CD14-positive monocyte (primary cell): Measurements from ENCODE around the gene ROMO1. TPM values are rescaled to one million over a fixed set of nuclear protein-coding genes. Genes with fewer than 3 reads are reported as not detected.
"Not testable (repeated sequence)": the region's sequence is repeated elsewhere in the genome, so short reads cannot be mapped to it uniquely, and the experiment has no call there.

Source experiments
- DNase-seq, 3 donors: peaks; one replicate each; pipeline ENCODE4 v3.0.0-alpha.2; 2011 to 2022
- H2AFZ ChIP-seq: 2 replicates; pipeline ENCODE4 v1.6.0; 2012; ENCODE audit warnings: mild to moderate bottlenecking, low read depth, low read length, inconsistent platforms; ENCODE audit not compliant: insufficient read depth, poor library complexity, severe bottlenecking
- H3K27ac ChIP-seq, 2 donors: 1 replicate in 1 of 2; 2 replicates in 1 of 2; pipeline ENCODE4 v1.5.1; 2012 to 2013; ENCODE audit warnings: low read length in 2 of 2, control low read depth in 1 of 2, inconsistent platforms in 1 of 2, low read depth in 1 of 2, mild to moderate bottlenecking in 1 of 2
- H3K27me3 ChIP-seq, 2 donors: one replicate each; pipeline versions ENCODE4 v1.6.0 to v1.6.1; 2011 to 2013; ENCODE audit warnings: low read length in 2 of 2; ENCODE audit not compliant: control insufficient read depth in 2 of 2, insufficient read depth in 2 of 2
- H3K36me3 ChIP-seq, 2 donors: replicated peaks in 1 of 2; 1 replicate in 1 of 2; 2 replicates in 1 of 2; pipeline versions ENCODE4 v1.5.1 to v1.6.1; 2012 to 2013; ENCODE audit warnings: low read length in 2 of 2, control low read depth in 1 of 2, inconsistent platforms in 1 of 2, mild to moderate bottlenecking in 1 of 2; ENCODE audit not compliant: insufficient read depth in 2 of 2, control insufficient read depth in 1 of 2
- H3K4me1 ChIP-seq, 2 donors: 1 replicate in 1 of 2; 2 replicates in 1 of 2; pipeline versions ENCODE4 v1.5.1 to v1.6.1; 2012 to 2013; ENCODE audit warnings: low read length in 2 of 2, control low read depth in 1 of 2, inconsistent platforms in 1 of 2, mild to moderate bottlenecking in 1 of 2, moderate library complexity in 1 of 2; ENCODE audit not compliant: insufficient read depth in 2 of 2, control insufficient read depth in 1 of 2
- H3K4me2 ChIP-seq: replicated peaks from 2 replicates; pipeline ENCODE3; 2012; ENCODE audit warnings: low read length, moderate library complexity, mild to moderate bottlenecking; ENCODE audit not compliant: poor library complexity, severe bottlenecking; ENCODE audit errors: extremely low read depth
- H3K4me3 ChIP-seq, 3 experiments: fragments of 200-600 bp in 1 of 3; sonication (generic) in 1 of 3; replicated peaks in 1 of 3; 1 replicate in 2 of 3; 2 replicates in 1 of 3; pipeline ENCODE4 v1.5.1; 2011 to 2013; ENCODE audit warnings: low read length in 3 of 3, mild to moderate bottlenecking in 3 of 3, control low read depth in 2 of 3, low read depth in 2 of 3, inconsistent platforms in 1 of 3, moderate library complexity in 1 of 3
- H3K79me2 ChIP-seq: 2 replicates; pipeline ENCODE4 v1.6.0; 2012; ENCODE audit warnings: mild to moderate bottlenecking, control low read depth, inconsistent platforms, low read length, moderate library complexity; ENCODE audit not compliant: insufficient read depth
- H3K9ac ChIP-seq: 2 replicates; pipeline ENCODE4 v1.6.0; 2017; ENCODE audit warnings: low read length, mild to moderate bottlenecking; ENCODE audit not compliant: insufficient read depth, poor library complexity, severe bottlenecking
- H3K9me3 ChIP-seq, 2 donors: replicated peaks in 1 of 2; 1 replicate in 1 of 2; 2 replicates in 1 of 2; pipeline versions ENCODE4 v1.5.1 to v1.6.1; 2012 to 2013; ENCODE audit warnings: low read length in 2 of 2, control low read depth in 1 of 2; ENCODE audit not compliant: control insufficient read depth in 1 of 2, insufficient read depth in 1 of 2
- H4K20me1 ChIP-seq: 2 replicates; pipeline ENCODE4 v1.6.0; 2012; ENCODE audit warnings: mild to moderate bottlenecking, low read length, control low read depth, moderate library complexity; ENCODE audit not compliant: insufficient read depth
- H3K27ac Mint-ChIP-seq, 7 donors: one replicate each; pipeline ENCODE4 v1.8.0; 2020; ENCODE audit warnings: mild to moderate bottlenecking in 7 of 7, mixed read lengths in 7 of 7, moderate library complexity in 6 of 7, inconsistent platforms in 2 of 7
- H3K27me3 Mint-ChIP-seq, 3 donors: one replicate each; pipeline ENCODE4 v1.8.0; 2021 to 2022; ENCODE audit warnings: low read depth in 3 of 3, mild to moderate bottlenecking in 3 of 3, mixed read lengths in 3 of 3, moderate library complexity in 3 of 3, inconsistent platforms in 1 of 3
- H3K36me3 Mint-ChIP-seq, 2 donors: one replicate each; pipeline ENCODE4 v1.8.0; 2020; ENCODE audit warnings: mixed read lengths in 2 of 2, inconsistent platforms in 1 of 2, mild to moderate bottlenecking in 1 of 2
- H3K4me1 Mint-ChIP-seq: one replicate; pipeline ENCODE4 v1.8.0; 2020; ENCODE audit warnings: mild to moderate bottlenecking, mixed read lengths
- H3K4me3 Mint-ChIP-seq, 2 donors: one replicate each; pipeline ENCODE4 v1.8.0; 2020; ENCODE audit warnings: mild to moderate bottlenecking in 2 of 2, mixed read lengths in 2 of 2, moderate library complexity in 1 of 2
- H3K9me3 Mint-ChIP-seq, 7 donors: one replicate each; pipeline ENCODE4 v1.8.0; 2020 to 2022; ENCODE audit warnings: mixed read lengths in 7 of 7, mild to moderate bottlenecking in 6 of 7, moderate library complexity in 6 of 7, inconsistent platforms in 2 of 7
- WGBS: methylation state at CpG from one replicate; pipeline ENCODE4 v1.1.5; 2013; ENCODE audit warnings: missing lambda C conversion rate; ENCODE audit not compliant: insufficient coverage; 5-methylcytosine and 5-hydroxymethylcytosine counted together
- intact Hi-C, 2 donors: fragments of 100-400 bp; cut with micrococcal nuclease; formaldehyde crosslinking; loops; one replicate each; pipeline versions ENCODE4 v1.15.0 to v1.15.1; 2023
- polyA plus RNA-seq, 3 donors: library from polyadenylated mRNA; depleted of rRNA in 1 of 3; unstranded in 2 of 3; stranded (reverse) in 1 of 3; fragments of 300-500 nt in 2 of 3; fragments of >200 nt in 1 of 3; fragmentation: Illumina TruSeq in 2 of 3; gene quantifications; 1 replicate in 2 of 3; 2 replicates in 1 of 3; pipeline ENCODE4 v1.2.3, GENCODE V29; 2012 to 2021
- TF ChIP-seq, protein P1 (sequence below): fragments of 200-600 bp; IDR thresholded peaks from one replicate; pipeline ENCODE4 v1.8.0; 2022; ENCODE audit warnings: antibody characterized with exemption, mild to moderate bottlenecking

The ROMO1 gene
- polyA plus RNA-seq, 3 donors, result 220 to 448 (median 352) TPM

DNA sequence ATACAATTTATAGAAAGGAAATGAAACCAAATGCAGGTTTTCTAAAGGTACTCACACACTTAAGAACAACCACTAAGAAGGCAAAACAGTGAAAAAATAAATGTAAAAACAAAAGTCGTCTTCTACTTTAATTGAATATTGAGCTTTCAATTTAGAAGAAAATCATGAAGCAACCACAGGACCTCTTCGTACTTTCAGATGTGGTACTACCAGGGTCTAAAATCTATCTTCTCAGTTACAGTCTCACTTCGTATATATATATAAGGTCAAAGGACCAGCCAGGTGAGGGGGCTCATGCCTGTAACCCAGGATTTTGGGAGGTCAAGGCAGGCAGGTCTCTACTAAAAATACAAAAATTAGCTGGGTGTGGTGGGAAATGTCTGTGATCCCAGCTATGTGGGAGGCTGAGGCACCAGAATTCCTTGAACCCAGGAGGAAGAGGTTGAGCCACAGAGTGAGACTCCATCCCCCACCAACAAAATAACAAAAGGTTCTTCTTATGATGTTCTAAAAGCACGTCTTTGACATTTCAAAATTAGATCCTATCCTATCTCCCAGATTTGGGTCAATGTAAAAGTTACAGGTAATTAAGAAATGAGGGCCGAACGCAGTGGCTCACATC is 12.5 kb downstream of the ROMO1 start:
- H3K4me3 ChIP-seq, result no peak overlapping the region
- no CpG with 5 or more reads among the region's 6 CpGs for WGBS
- H3K79me2 ChIP-seq, result peaks cover 98% of the 10 kb centered on the region
- H3K36me3 ChIP-seq, result peaks cover 98 to 100% of the 10 kb centered on the region in 2 donors
- no peak overlapping the region for H2AFZ ChIP-seq
- H3K27ac ChIP-seq, result no peak overlapping the region
- Mint-ChIP-seq H3K36me3 (peaks cover 73 to 91% of the 10 kb centered on the region in 2 donors), H3K4me3 (no peak overlapping the region), H3K9me3 (no peaks in the 10 kb centered on the region), H3K27me3 (no peaks in the 10 kb centered on the region), H3K4me1 (no peaks in the 10 kb centered on the region), H3K27ac (peak overlapping the region in 3 of 7 donors; percentile 45 to 48 (median 45))
- DNase-seq, result no peak
- intact Hi-C loops, result loop anchor here in 1 of 2 donors (10.0 kb wide), 1 partner anchor 1203 kb away; no protein-coding TSS in a partner anchor
- TF ChIP-seq, protein P1, sequence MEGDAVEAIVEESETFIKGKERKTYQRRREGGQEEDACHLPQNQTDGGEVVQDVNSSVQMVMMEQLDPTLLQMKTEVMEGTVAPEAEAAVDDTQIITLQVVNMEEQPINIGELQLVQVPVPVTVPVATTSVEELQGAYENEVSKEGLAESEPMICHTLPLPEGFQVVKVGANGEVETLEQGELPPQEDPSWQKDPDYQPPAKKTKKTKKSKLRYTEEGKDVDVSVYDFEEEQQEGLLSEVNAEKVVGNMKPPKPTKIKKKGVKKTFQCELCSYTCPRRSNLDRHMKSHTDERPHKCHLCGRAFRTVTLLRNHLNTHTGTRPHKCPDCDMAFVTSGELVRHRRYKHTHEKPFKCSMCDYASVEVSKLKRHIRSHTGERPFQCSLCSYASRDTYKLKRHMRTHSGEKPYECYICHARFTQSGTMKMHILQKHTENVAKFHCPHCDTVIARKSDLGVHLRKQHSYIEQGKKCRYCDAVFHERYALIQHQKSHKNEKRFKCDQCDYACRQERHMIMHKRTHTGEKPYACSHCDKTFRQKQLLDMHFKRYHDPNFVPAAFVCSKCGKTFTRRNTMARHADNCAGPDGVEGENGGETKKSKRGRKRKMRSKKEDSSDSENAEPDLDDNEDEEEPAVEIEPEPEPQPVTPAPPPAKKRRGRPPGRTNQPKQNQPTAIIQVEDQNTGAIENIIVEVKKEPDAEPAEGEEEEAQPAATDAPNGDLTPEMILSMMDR, result no peak
- no peaks in the 10 kb centered on the region for H3K9me3 ChIP-seq
- H4K20me1 ChIP-seq, result peaks cover 100% of the 10 kb centered on the region
- no peak overlapping the region for H3K9ac ChIP-seq
- no peaks in the 10 kb centered on the region for H3K4me1 ChIP-seq
- no peaks in the 10 kb centered on the region for H3K27me3 ChIP-seq
- no peak overlapping the region for H3K4me2 ChIP-seq

DNA sequence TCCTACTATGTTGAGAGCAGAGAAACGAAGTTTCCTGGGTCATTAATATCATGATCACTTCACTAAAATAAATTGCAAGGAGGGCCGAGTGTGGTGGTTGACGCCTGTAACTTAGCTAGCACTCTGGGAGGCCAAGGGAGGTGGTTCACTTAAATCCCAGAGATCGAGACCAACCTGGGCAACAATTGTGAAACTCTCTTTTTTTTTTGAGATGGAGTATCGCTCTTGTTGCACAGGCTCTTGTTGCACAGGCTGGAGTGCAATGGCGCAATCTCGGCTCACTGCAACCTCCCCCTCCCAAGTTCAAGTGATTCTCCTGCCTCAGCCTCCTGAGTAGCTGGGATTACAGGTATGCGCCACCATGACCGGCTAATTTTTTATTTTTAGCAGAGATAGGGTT is 13.9 kb downstream of the ROMO1 start:
- not testable (repeated sequence) for H3K4me3 ChIP-seq, H3K9ac ChIP-seq, H3K4me1 Mint-ChIP-seq, H3K4me2 ChIP-seq, H3K27me3 ChIP-seq, DNase-seq, H2AFZ ChIP-seq, H3K27ac ChIP-seq, H3K4me1 ChIP-seq, H3K4me3 Mint-ChIP-seq, H3K27me3 Mint-ChIP-seq, H3K9me3 ChIP-seq, H3K9me3 Mint-ChIP-seq
- Histone ChIP-seq H3K79me2 (peaks cover 99% of the 10 kb centered on the region), H3K36me3 (peaks cover 98 to 100% of the 10 kb centered on the region in 2 donors), H4K20me1 (peaks cover 100% of the 10 kb centered on the region)
- intact Hi-C loops, result loop anchor here in 1 of 2 donors (10.0 kb wide), 1 partner anchor 1202 kb away; no protein-coding TSS in a partner anchor
- H3K36me3 Mint-ChIP-seq, result peaks cover 76 to 94% of the 10 kb centered on the region in 2 donors
- WGBS, result 85% methylated on average over 2 of the region's 9 CpGs
- H3K27ac Mint-ChIP-seq, result peak overlapping the region in 2 of 7 donors; percentile 69 to 82
